Keratinocyte (primary cell): ENCODE data around the gene C2orf92. TPM values are rescaled to one million over a fixed set of nuclear protein-coding genes. Genes with fewer than 3 reads are reported as not detected.

Experiments
- DNase-seq: peaks from one replicate; pipeline ENCODE4 v3.0.0-alpha.2; 2011; ENCODE audit warnings: low read depth, missing footprints, low spot score
- FAIRE-seq: peaks from 2 replicates; lab custom pipeline; 2011; peaks lifted over from hg19 to GRCh38; lab: Jason Lieb, UNC
- H2AFZ ChIP-seq: 2 replicates; pipeline ENCODE4 v1.6.0; 2012; ENCODE audit warnings: low read length, control low read depth, inconsistent platforms; ENCODE audit not compliant: control insufficient read depth
- H3K27ac ChIP-seq: 2 replicates; pipeline ENCODE4 v1.5.1; 2011; ENCODE audit warnings: low read length; ENCODE audit not compliant: control insufficient read depth, insufficient read depth
- H3K27me3 ChIP-seq: 3 replicates; pipeline ENCODE4 v1.6.0; 2011; ENCODE audit warnings: low read length; ENCODE audit not compliant: control insufficient read depth, insufficient read depth; ENCODE audit errors: extremely low read depth
- H3K36me3 ChIP-seq, 2 experiments: 2 replicates in 1 of 2; 3 replicates in 1 of 2; pipeline ENCODE4 v1.5.1; 2011; ENCODE audit warnings: low read length in 2 of 2, mild to moderate bottlenecking in 1 of 2; ENCODE audit not compliant: control insufficient read depth in 2 of 2, insufficient read depth in 2 of 2; ENCODE audit errors: extremely low read depth in 1 of 2
- H3K4me1 ChIP-seq: 3 replicates; pipeline ENCODE4 v1.5.1; 2011; ENCODE audit warnings: low read length; ENCODE audit not compliant: control insufficient read depth, insufficient read depth; ENCODE audit errors: extremely low read depth
- H3K4me2 ChIP-seq: 3 replicates; pipeline ENCODE4 v1.6.0; 2011; ENCODE audit warnings: low read depth, low read length; ENCODE audit not compliant: control insufficient read depth, insufficient read depth; ENCODE audit errors: extremely low read depth
- H3K4me3 ChIP-seq, 3 experiments: fragments of 200-600 bp in 1 of 3; sonication (generic) in 1 of 3; 2 replicates in 2 of 3; 3 replicates in 1 of 3; pipeline ENCODE4 v1.5.1; 2011 to 2016; ENCODE audit warnings: low read length in 3 of 3, mild to moderate bottlenecking in 3 of 3, control low read depth in 2 of 3, inconsistent platforms in 1 of 3, low read depth in 1 of 3, mixed read lengths in 1 of 3, mixed run types in 1 of 3, moderate library complexity in 1 of 3; ENCODE audit not compliant: control insufficient read depth in 2 of 3, insufficient read depth in 2 of 3; ENCODE audit errors: extremely low read depth in 1 of 3
- H3K79me2 ChIP-seq: 2 replicates; pipeline ENCODE4 v1.6.0; 2012; ENCODE audit warnings: low read length; ENCODE audit not compliant: control insufficient read depth, insufficient read depth
- H3K9ac ChIP-seq: 3 replicates; pipeline ENCODE4 v1.6.0; 2011; ENCODE audit warnings: low read length; ENCODE audit not compliant: control insufficient read depth, insufficient read depth; ENCODE audit errors: extremely low read depth
- H3K9me1 ChIP-seq: 3 replicates; pipeline ENCODE4 v1.6.0; 2011; ENCODE audit warnings: low read length; ENCODE audit not compliant: control insufficient read depth, insufficient read depth; ENCODE audit errors: extremely low read depth
- H3K9me3 ChIP-seq: 2 replicates; pipeline ENCODE4 v1.5.1; 2012; ENCODE audit warnings: low read depth, low read length; ENCODE audit not compliant: control insufficient read depth
- H4K20me1 ChIP-seq: 3 replicates; pipeline ENCODE4 v1.6.0; 2011; ENCODE audit warnings: low read length; ENCODE audit not compliant: control insufficient read depth, insufficient read depth; ENCODE audit errors: extremely low read depth
- CTCF ChIP-seq, 3 experiments: IDR thresholded peaks in 1 of 3; conservative IDR thresholded peaks in 1 of 3; optimal IDR thresholded peaks in 1 of 3; 2 replicates in 2 of 3; 3 replicates in 1 of 3; pipeline versions ENCODE3 to v1.5.1; 2011; ENCODE audit warnings: low read length in 3 of 3, mild to moderate bottlenecking in 3 of 3, moderate library complexity in 2 of 3, control low read depth in 1 of 3, inconsistent platforms in 1 of 3; ENCODE audit not compliant: insufficient read depth in 2 of 3; ENCODE audit errors: extremely low read depth in 1 of 3
- EZH2 ChIP-seq: IDR thresholded peaks from one replicate; pipeline ENCODE4 v1.6.1; 2012; ENCODE audit warnings: inconsistent platforms, mild to moderate bottlenecking, low read length, moderate library complexity
- dilution Hi-C: fragments of 300-500 bp; cut with MboI; formaldehyde crosslinking; loops from one replicate; pipeline ENCODE4 v1.7.0; 2020; ENCODE audit warnings: low sequenced_read_pairs; ENCODE audit not compliant: extremely low pct_ligation_motif_present
- polyA plus RNA-seq, 5 experiments: library from polyadenylated mRNA; depleted of rRNA in 3 of 5; stranded (reverse) in 3 of 5; stranded (forward) in 1 of 5; unstranded in 1 of 5; fragments of >200 nt; gene quantifications; 1 replicate in 1 of 5; 2 replicates in 3 of 5; 3 replicates in 1 of 5; pipeline versions ENCODE4 v1.2.1 to v1.2.3, GENCODE V29; 2011 to 2012; ENCODE audit warnings: missing spikeins in 2 of 5, low read depth in 1 of 5, low replicate concordance in 1 of 5

C2orf92 gene
- polyA plus RNA-seq, 1 donor (not counting 4 experiments of a cell fraction or from before 2014, with no cell fraction given), result 1.6 TPM

GRCh38 chr2:97712693-97713295, 43.3 kb downstream of the C2orf92 start:
- dilution Hi-C loops, result no loop called here
- Histone ChIP-seq H3K4me3 (no peak overlapping the region), H3K9me3 (no peaks in the 10 kb centered on the region), H3K9ac (no peak overlapping the region), H2AFZ (no peak overlapping the region), H4K20me1 (no peaks in the 10 kb centered on the region), H3K4me2 (no peak overlapping the region), H3K4me1 (peaks cover 5% of the 10 kb centered on the region), H3K36me3 (no peaks in the 10 kb centered on the region), H3K27me3 (peaks cover 4% of the 10 kb centered on the region), H3K27ac (no peak overlapping the region), H3K9me1 (no peaks in the 10 kb centered on the region), H3K79me2 (no peaks in the 10 kb centered on the region)
- FAIRE-seq (no peak), DNase-seq (no peak)
- TF ChIP-seq EZH2 (no peak), CTCF (optimal IDR thresholded peaks at IDR 0.05 in 1 of 3, IDR thresholded peaks at IDR 0.05 in 1 of 3, conservative IDR thresholded peaks at IDR 0.05 in 1 of 3; ENCODE audit: extremely low read depth in 1 of 3, insufficient read depth in 2 of 3, low read length in 3 of 3) (no peak)

GRCh38 chr2:97713296-97714083, 44.0 kb downstream of the C2orf92 start, which contains the start of gene ZAP70:
ZAP70 (plus strand) TSS chr2:97713576; CDS start chr2:97724037, 10,461 bp downstream.
- FAIRE-seq, result no peak
- no peak within 1 kb of the TSS for H3K27ac ChIP-seq

More at GRCh38 chr2:97713296-97714083, 44.0 kb downstream of the C2orf92 start, which contains the start of gene ZAP70:
- Histone ChIP-seq H3K9me3 (no peaks in the 10 kb centered on the region), H4K20me1 (no peaks in the 10 kb centered on the region), H3K36me3 (no peaks in the 10 kb centered on the region), H3K4me3 (no peak within 1 kb of the TSS), H3K9ac (no peak within 1 kb of the TSS), H3K4me2 (no peak within 1 kb of the TSS), H3K9me1 (no peaks in the 10 kb centered on the region), H3K4me1 (peaks cover 5% of the 10 kb centered on the region), H2AFZ (no peak within 1 kb of the TSS), H3K27me3 (peaks cover 7% of the 10 kb centered on the region), H3K79me2 (no peaks in the 10 kb centered on the region)
- no peak for TF ChIP-seq CTCF (optimal IDR thresholded peaks at IDR 0.05 in 1 of 3, IDR thresholded peaks at IDR 0.05 in 1 of 3, conservative IDR thresholded peaks at IDR 0.05 in 1 of 3; ENCODE audit: extremely low read depth in 1 of 3, insufficient read depth in 2 of 3, low read length in 3 of 3)
- TF ChIP-seq EZH2, result no peak
- dilution Hi-C loops, result no loop called here
- no peak for DNase-seq
